Esophagus muscularis mucosa (tissue), 4 donors: ENCODE results near the gene NYAP2. TPM values are rescaled to one million over a fixed set of nuclear protein-coding genes. Genes with fewer than 3 reads are reported as not detected.

Source experiments
- DNase-seq: peaks from one replicate; pipeline ENCODE4 v3.0.0-alpha.2; 2017; ENCODE audit errors: extremely low spot score
- H3K27ac ChIP-seq, 4 donors: fragments of 200-600 bp; sonication (generic); replicated peaks in 1 of 4; 1 replicate in 3 of 4; 2 replicates in 1 of 4; pipeline ENCODE4 v1.5.1; 2016 to 2019; ENCODE audit warnings: mild to moderate bottlenecking in 1 of 4
- H3K27me3 ChIP-seq, 4 donors: fragments of 200-600 bp; sonication (generic); one replicate each; pipeline versions ENCODE4 v1.5.1 to v1.6.0; 2016 to 2019
- H3K36me3 ChIP-seq, 4 donors: fragments of 200-600 bp; sonication (generic); one replicate each; pipeline ENCODE4 v1.5.1; 2016 to 2019
- H3K4me1 ChIP-seq, 4 donors: fragments of 200-600 bp; sonication (generic); one replicate each; pipeline ENCODE4 v1.5.1; 2016 to 2019
- H3K4me3 ChIP-seq, 4 donors: fragments of 200-600 bp; sonication (generic); 1 replicate in 2 of 4; 2 replicates in 2 of 4; pipeline ENCODE4 v1.5.1; 2016 to 2019; ENCODE audit warnings: mild to moderate bottlenecking in 4 of 4, moderate library complexity in 1 of 4
- H3K9me3 ChIP-seq, 4 donors: fragments of 200-600 bp; sonication (generic); 1 replicate in 3 of 4; 2 replicates in 1 of 4; pipeline ENCODE4 v1.5.1; 2016 to 2019
- EP300 ChIP-seq: sonication (generic); formaldehyde crosslinking; IDR thresholded peaks from one replicate; pipeline ENCODE4 v1.6.1; 2017; ENCODE audit warnings: antibody characterized with exemption
- POLR2A ChIP-seq: fragments of 450-650 bp; IDR thresholded peaks from one replicate; pipeline ENCODE4 v1.6.1; 2017; ENCODE audit warnings: antibody characterized with exemption, moderate library complexity, mild to moderate bottlenecking, low read depth
- POLR2AphosphoS5 ChIP-seq, 2 donors: sonication (generic); formaldehyde crosslinking; IDR thresholded peaks; one replicate each; pipeline ENCODE4 v1.6.1; 2017; ENCODE audit warnings: antibody characterized with exemption in 2 of 2
- WGBS: methylation state at CpG from one replicate; pipeline ENCODE4 v1.1.5; 2018; 5-methylcytosine and 5-hydroxymethylcytosine counted together
- intact Hi-C: fragments of 100-400 bp; cut with DNase I; formaldehyde crosslinking; loops from one replicate; pipeline ENCODE4 v1.15.1; 2023
- total RNA-seq, 4 donors: library from RNA; depleted of rRNA; stranded (reverse); fragments of >200 nt; gene quantifications; one replicate each; pipeline versions ENCODE4 v1.1.0 to v1.2.1, GENCODE V29; 2016
- TF ChIP-seq, protein P1 (sequence below), 3 experiments: fragments of 200-600 bp in 2 of 3; fragments of 450-650 bp in 1 of 3; sonication (generic) in 2 of 3; IDR thresholded peaks; one replicate each; pipeline ENCODE4 v1.5.1; 2017 to 2019; ENCODE audit warnings: antibody characterized with exemption in 3 of 3, mild to moderate bottlenecking in 2 of 3, moderate library complexity in 1 of 3

The NYAP2 gene
- total RNA-seq, 4 donors from 2014 or later, result under 0.01 to 0.26 (median 0.17) TPM; not detected in 1

- TF ChIP-seq POLR2AphosphoS5 (IDR thresholded peaks at IDR 0.05), result no peak
- TF ChIP-seq, protein P1, sequence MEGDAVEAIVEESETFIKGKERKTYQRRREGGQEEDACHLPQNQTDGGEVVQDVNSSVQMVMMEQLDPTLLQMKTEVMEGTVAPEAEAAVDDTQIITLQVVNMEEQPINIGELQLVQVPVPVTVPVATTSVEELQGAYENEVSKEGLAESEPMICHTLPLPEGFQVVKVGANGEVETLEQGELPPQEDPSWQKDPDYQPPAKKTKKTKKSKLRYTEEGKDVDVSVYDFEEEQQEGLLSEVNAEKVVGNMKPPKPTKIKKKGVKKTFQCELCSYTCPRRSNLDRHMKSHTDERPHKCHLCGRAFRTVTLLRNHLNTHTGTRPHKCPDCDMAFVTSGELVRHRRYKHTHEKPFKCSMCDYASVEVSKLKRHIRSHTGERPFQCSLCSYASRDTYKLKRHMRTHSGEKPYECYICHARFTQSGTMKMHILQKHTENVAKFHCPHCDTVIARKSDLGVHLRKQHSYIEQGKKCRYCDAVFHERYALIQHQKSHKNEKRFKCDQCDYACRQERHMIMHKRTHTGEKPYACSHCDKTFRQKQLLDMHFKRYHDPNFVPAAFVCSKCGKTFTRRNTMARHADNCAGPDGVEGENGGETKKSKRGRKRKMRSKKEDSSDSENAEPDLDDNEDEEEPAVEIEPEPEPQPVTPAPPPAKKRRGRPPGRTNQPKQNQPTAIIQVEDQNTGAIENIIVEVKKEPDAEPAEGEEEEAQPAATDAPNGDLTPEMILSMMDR (IDR thresholded peaks at IDR 0.05), result no peak
- no peak for TF ChIP-seq EP300
- no peak for TF ChIP-seq POLR2A
- Histone ChIP-seq H3K4me1 (no peaks in the 10 kb centered on the region), H3K27ac (no peak overlapping the region), H3K36me3 (no peaks in the 10 kb centered on the region), H3K9me3 (no peaks in the 10 kb centered on the region), H3K4me3 (no peak overlapping the region), H3K27me3 (no peaks in the 10 kb centered on the region)
- DNase-seq, result peak; percentile 39
- intact Hi-C loops, result no loop called here
- 84% methylated on average over 4 of the region's 4 CpGs for WGBS
These were observed 202.7 kb downstream of the NYAP2 start for GRCh38 chr2:225602205-225602604.

- Histone ChIP-seq H3K4me3 (no peak overlapping the region), H3K9me3 (no peaks in the 10 kb centered on the region), H3K27me3 (no peaks in the 10 kb centered on the region), H3K4me1 (no peaks in the 10 kb centered on the region), H3K36me3 (no peaks in the 10 kb centered on the region), H3K27ac (no peak overlapping the region)
- intact Hi-C loops, result no loop called here
- DNase-seq, result no peak
- TF ChIP-seq EP300 (no peak), POLR2AphosphoS5 (IDR thresholded peaks at IDR 0.05) (no peak), POLR2A (no peak)
- TF ChIP-seq, protein P1 (IDR thresholded peaks at IDR 0.05), result no peak
- WGBS, result 42% methylated on average over 1 of the region's 1 CpG
These were observed 208.6 kb downstream of the NYAP2 start for GRCh38 chr2:225608136-225608535.

- intact Hi-C loops, result no loop called here
- Histone ChIP-seq H3K27ac (no peak overlapping the region), H3K36me3 (no peaks in the 10 kb centered on the region), H3K4me3 (no peak overlapping the region), H3K9me3 (no peaks in the 10 kb centered on the region), H3K27me3 (no peaks in the 10 kb centered on the region), H3K4me1 (no peaks in the 10 kb centered on the region)
- TF ChIP-seq, protein P1 (IDR thresholded peaks at IDR 0.05), result no peak
- TF ChIP-seq EP300 (no peak), POLR2AphosphoS5 (IDR thresholded peaks at IDR 0.05) (no peak)
- WGBS, result 82% methylated on average over 1 of the region's 1 CpG
- peak; percentile 82 for DNase-seq
These were observed 213.1 kb downstream of the NYAP2 start for GRCh38 chr2:225612636-225613035.

- intact Hi-C loops, result no loop called here
These were observed 215.4 kb downstream of the NYAP2 start for GRCh38 chr2:225614915-225615314.

GRCh38 chr2:225615514-225615913 is 216.0 kb downstream of the NYAP2 start:
- no peaks in the 10 kb centered on the region for H3K36me3 ChIP-seq
- no peaks in the 10 kb centered on the region for H3K27me3 ChIP-seq
- 79% methylated on average over 3 of the region's 3 CpGs for WGBS
- H3K4me1 ChIP-seq, result no peaks in the 10 kb centered on the region
- DNase-seq, result no peak
- intact Hi-C loops, result no loop called here
- no peaks in the 10 kb centered on the region for H3K9me3 ChIP-seq
- no peak overlapping the region for H3K27ac ChIP-seq
- TF ChIP-seq, protein P1 (IDR thresholded peaks at IDR 0.05), result no peak
- TF ChIP-seq POLR2AphosphoS5 (IDR thresholded peaks at IDR 0.05) (no peak), POLR2A (no peak), EP300 (no peak)
- H3K4me3 ChIP-seq, result no peak overlapping the region

More at GRCh38 chr2:225614915-225615314, 215.4 kb downstream of the NYAP2 start:
- Histone ChIP-seq H3K9me3 (no peaks in the 10 kb centered on the region), H3K4me3 (no peak overlapping the region), H3K27me3 (no peaks in the 10 kb centered on the region), H3K27ac (no peak overlapping the region), H3K36me3 (no peaks in the 10 kb centered on the region), H3K4me1 (no peaks in the 10 kb centered on the region)
- WGBS, result 68% methylated on average over 2 of the region's 2 CpGs
- TF ChIP-seq POLR2A (no peak), EP300 (no peak), POLR2AphosphoS5 (IDR thresholded peaks at IDR 0.05) (no peak)
- TF ChIP-seq, protein P1 (IDR thresholded peaks at IDR 0.05), result no peak
- DNase-seq, result no peak
